Skeletal muscle tissue (tissue), 4 donors: ENCODE results near the gene TMEM98. TPM values are rescaled to one million over a fixed set of nuclear protein-coding genes. Genes with fewer than 3 reads are reported as not detected.
"Not testable (repeated sequence)": the region's sequence is repeated elsewhere in the genome, so short reads cannot be mapped to it uniquely, and the experiment has no call there.

ENCODE experiments used
- H3K27ac ChIP-seq: one replicate; pipeline ENCODE4 v1.7.0; 2013; ENCODE audit warnings: mild to moderate bottlenecking, low read depth, low read length, inconsistent platforms
- H3K27me3 ChIP-seq, 3 donors: one replicate each; pipeline ENCODE4 v1.7.0; 2013; ENCODE audit warnings: low read length in 3 of 3; ENCODE audit not compliant: control insufficient read depth in 3 of 3, insufficient read depth in 3 of 3
- H3K36me3 ChIP-seq, 3 donors: one replicate each; pipeline ENCODE4 v1.7.0; 2013; ENCODE audit warnings: low read length in 3 of 3; ENCODE audit not compliant: control insufficient read depth in 3 of 3, insufficient read depth in 3 of 3
- H3K4me1 ChIP-seq, 3 donors: one replicate each; pipeline ENCODE4 v1.7.0; 2013; ENCODE audit warnings: low read length in 3 of 3, mild to moderate bottlenecking in 3 of 3; ENCODE audit not compliant: control insufficient read depth in 3 of 3, insufficient read depth in 3 of 3
- H3K4me3 ChIP-seq, 3 donors: one replicate each; pipeline ENCODE4 v1.7.0; 2013; ENCODE audit warnings: low read length in 3 of 3
- H3K9ac ChIP-seq, 3 donors: one replicate each; pipeline ENCODE4 v1.7.0; 2013; ENCODE audit warnings: low read length in 3 of 3, mild to moderate bottlenecking in 3 of 3, moderate library complexity in 2 of 3, low read depth in 1 of 3
- H3K9me3 ChIP-seq, 3 donors: one replicate each; pipeline ENCODE4 v1.7.0; 2013; ENCODE audit warnings: low read length in 3 of 3; ENCODE audit not compliant: control insufficient read depth in 3 of 3
- total RNA-seq: library from RNA; depleted of rRNA; stranded (reverse); fragments of >200 nt; gene quantifications from one replicate; pipeline ENCODE4 v1.2.3, GENCODE V29; 2014
- donor health status: Osteomylitis.

Gene TMEM98
- total RNA-seq, 1 donor from 2014 or later: 27.1 TPM

GRCh38 chr17:32952491-32952890, 24.5 kb downstream of the TMEM98 start:
- not testable (repeated sequence) for H3K4me1 ChIP-seq, H3K27ac ChIP-seq, H3K9ac ChIP-seq, H3K4me3 ChIP-seq, H3K36me3 ChIP-seq, H3K27me3 ChIP-seq, H3K9me3 ChIP-seq

GRCh38 chr17:32953045-32953444, 25.1 kb downstream of the TMEM98 start:
- Histone ChIP-seq H3K9ac (no peak overlapping the region), H3K4me3 (no peak overlapping the region), H3K9me3 (no peaks in the 10 kb centered on the region), H3K27ac (no peak overlapping the region), H3K36me3 (no peaks in the 10 kb centered on the region), H3K27me3 (peaks cover 6 to 10% (median 6%) of the 10 kb centered on the region in 3 donors), H3K4me1 (no peaks in the 10 kb centered on the region)

- H3K27ac ChIP-seq: no peak overlapping the region
- no peaks in the 10 kb centered on the region for H3K9me3 ChIP-seq
- no peaks in the 10 kb centered on the region for H3K4me1 ChIP-seq
- no peak overlapping the region for H3K9ac ChIP-seq
- no peaks in the 10 kb centered on the region for H3K36me3 ChIP-seq
- peaks cover 4 to 7% (median 6%) of the 10 kb centered on the region in 3 donors for H3K27me3 ChIP-seq
- H3K4me3 ChIP-seq: no peak overlapping the region
These were observed 25.9 kb downstream of the TMEM98 start for GRCh38 chr17:32953857-32954256.

- H3K9ac ChIP-seq: no peak overlapping the region
- H3K27ac ChIP-seq: no peak overlapping the region
- H3K4me3 ChIP-seq: no peak overlapping the region
- no peaks in the 10 kb centered on the region for H3K9me3 ChIP-seq
- H3K4me1 ChIP-seq: no peaks in the 10 kb centered on the region
- H3K27me3 ChIP-seq: peaks cover 3 to 7% (median 6%) of the 10 kb centered on the region in 3 donors
- H3K36me3 ChIP-seq: no peaks in the 10 kb centered on the region
These were observed 26.5 kb downstream of the TMEM98 start for GRCh38 chr17:32954477-32954876.

- Histone ChIP-seq H3K36me3 (no peaks in the 10 kb centered on the region), H3K4me1 (no peaks in the 10 kb centered on the region), H3K9me3 (no peaks in the 10 kb centered on the region), H3K27me3 (peaks cover 3 to 7% (median 6%) of the 10 kb centered on the region in 3 donors), H3K27ac (no peak overlapping the region), H3K4me3 (no peak overlapping the region), H3K9ac (no peak overlapping the region)
These were observed 27.2 kb downstream of the TMEM98 start for GRCh38 chr17:32955155-32955554.

- H3K27ac ChIP-seq: no peak overlapping the region
- no peak overlapping the region for H3K9ac ChIP-seq
- H3K4me1 ChIP-seq: no peaks in the 10 kb centered on the region
- H3K27me3 ChIP-seq: peaks cover 3 to 8% (median 7%) of the 10 kb centered on the region in 3 donors
- H3K4me3 ChIP-seq: no peak overlapping the region
- H3K36me3 ChIP-seq: no peaks in the 10 kb centered on the region
- no peaks in the 10 kb centered on the region for H3K9me3 ChIP-seq
These were observed 28.5 kb downstream of the TMEM98 start for GRCh38 chr17:32956240-32956970.

GRCh38 chr17:32958418-32958817, 30.5 kb downstream of the TMEM98 start:
- Histone ChIP-seq H3K9me3 (no peaks in the 10 kb centered on the region), H3K27ac (no peak overlapping the region), H3K4me3 (no peak overlapping the region), H3K4me1 (no peaks in the 10 kb centered on the region), H3K9ac (no peak overlapping the region), H3K36me3 (no peaks in the 10 kb centered on the region), H3K27me3 (peaks cover 3 to 10% (median 4%) of the 10 kb centered on the region in 3 donors)

GRCh38 chr17:32960815-32961214, 32.9 kb downstream of the TMEM98 start:
- no peaks in the 10 kb centered on the region for H3K36me3 ChIP-seq

GRCh38 chr17:32962320-32962711, 34.4 kb downstream of the TMEM98 start:
- Histone ChIP-seq H3K4me3 (no peak overlapping the region), H3K36me3 (no peaks in the 10 kb centered on the region), H3K9me3 (no peaks in the 10 kb centered on the region), H3K27ac (no peak overlapping the region), H3K9ac (no peak overlapping the region), H3K27me3 (peaks cover 0 to 12% (median 0%) of the 10 kb centered on the region in 3 donors), H3K4me1 (no peaks in the 10 kb centered on the region)

More at GRCh38 chr17:32960815-32961214, 32.9 kb downstream of the TMEM98 start:
- Histone ChIP-seq H3K27me3 (peaks cover 0 to 12% (median 0%) of the 10 kb centered on the region in 3 donors), H3K4me3 (no peak overlapping the region), H3K4me1 (no peaks in the 10 kb centered on the region), H3K27ac (no peak overlapping the region), H3K9me3 (no peaks in the 10 kb centered on the region), H3K9ac (no peak overlapping the region)

GRCh38 chr17:32964541-32964940, 36.6 kb downstream of the TMEM98 start:
- no peak overlapping the region for H3K4me3 ChIP-seq
- H3K36me3 ChIP-seq: no peaks in the 10 kb centered on the region
- no peak overlapping the region for H3K27ac ChIP-seq
- H3K4me1 ChIP-seq: no peaks in the 10 kb centered on the region
- peaks cover 0 to 12% (median 0%) of the 10 kb centered on the region in 3 donors for H3K27me3 ChIP-seq
- no peak overlapping the region for H3K9ac ChIP-seq
- no peaks in the 10 kb centered on the region for H3K9me3 ChIP-seq
